ENCODE results near the gene C6orf141. TPM values are rescaled to one million over a fixed set of nuclear protein-coding genes. Genes with fewer than 3 reads are reported as not detected.

Gene C6orf141
- total RNA-seq, 1 donor from 2014 or later = 1.2 TPM

DNA sequence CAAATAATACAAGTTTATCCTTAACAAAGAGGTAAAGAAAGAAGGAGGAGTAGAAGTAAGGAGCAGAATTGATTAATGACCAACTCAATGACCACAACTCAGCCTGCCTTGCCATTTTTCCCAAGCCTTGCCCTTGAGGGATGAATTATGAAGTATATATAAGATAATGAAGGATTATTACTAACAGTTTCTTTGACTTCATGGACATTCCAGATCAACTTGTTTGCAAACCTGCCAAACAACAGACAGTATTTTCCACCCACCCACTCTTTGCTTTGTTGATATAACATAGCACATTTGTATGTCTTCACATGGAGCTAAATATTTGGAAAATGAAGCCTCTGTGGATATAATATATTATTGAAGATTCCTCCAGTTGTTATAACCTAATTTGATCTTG, 9.9 kb upstream of the C6orf141 start:
- DNase-seq = no peak

GRCh38 chr6:49541210-49541724, 9.2 kb upstream of the C6orf141 start:
- DNase-seq = no peak

- DNase-seq = no peak
Measured at GRCh38 chr6:49541936-49542335, 8.5 kb upstream of the C6orf141 start.

DNA sequence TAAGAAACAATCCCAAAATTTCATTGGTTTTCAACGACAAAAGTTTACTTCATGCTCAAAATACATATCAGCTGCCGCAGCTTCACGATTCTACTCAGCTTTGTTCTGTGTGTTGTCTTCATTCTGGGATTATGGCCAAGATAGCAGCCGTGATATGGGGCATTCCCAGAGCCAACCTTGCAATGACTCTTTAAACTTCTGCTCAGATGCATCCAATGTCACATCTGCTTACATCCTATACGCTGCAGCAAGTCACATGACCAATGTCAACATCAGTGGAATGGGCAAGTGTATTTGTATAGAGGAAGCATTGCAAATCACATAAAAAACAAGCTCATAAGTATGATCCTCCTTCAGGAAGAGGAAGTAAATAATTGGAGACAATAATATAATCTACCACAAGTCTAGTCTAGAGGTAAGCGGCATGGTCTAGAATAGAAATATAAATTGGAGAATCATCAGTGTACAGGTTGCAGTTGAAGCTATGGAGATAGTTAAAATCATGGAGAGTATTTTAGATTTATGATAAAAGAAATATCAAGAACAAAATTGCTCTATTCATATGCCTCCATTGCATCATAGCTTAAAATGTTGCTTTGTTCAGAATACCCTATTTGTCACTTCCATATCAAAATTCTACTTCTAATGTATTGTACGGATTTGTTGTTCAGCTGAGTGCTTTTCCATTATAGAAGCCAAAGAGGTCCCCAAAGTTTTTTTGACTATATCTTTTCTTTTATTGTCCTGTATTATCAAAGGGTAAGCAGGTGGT, 7.2 kb upstream of the C6orf141 start:
- DNase-seq = no peak

DNA sequence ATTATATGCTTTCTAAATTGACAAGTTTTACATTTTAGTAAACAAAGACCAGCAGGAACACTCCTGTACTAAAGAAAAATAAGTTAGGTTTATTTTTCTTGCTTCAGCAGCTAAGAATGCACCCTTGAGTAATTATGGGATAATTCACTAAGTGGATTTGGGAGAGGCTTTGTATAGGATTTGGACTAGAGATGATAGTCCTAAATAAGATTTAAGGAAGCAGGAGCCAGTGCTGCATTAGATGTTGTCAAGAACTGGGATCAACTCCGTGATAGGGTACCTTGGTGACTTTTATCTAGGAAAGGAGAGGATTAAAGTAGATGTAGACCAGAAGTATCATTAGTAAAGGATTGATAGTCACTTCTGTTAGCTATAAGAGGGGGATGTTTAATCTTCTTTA, 4.1 kb upstream of the C6orf141 start:
- no peak for DNase-seq

DNA sequence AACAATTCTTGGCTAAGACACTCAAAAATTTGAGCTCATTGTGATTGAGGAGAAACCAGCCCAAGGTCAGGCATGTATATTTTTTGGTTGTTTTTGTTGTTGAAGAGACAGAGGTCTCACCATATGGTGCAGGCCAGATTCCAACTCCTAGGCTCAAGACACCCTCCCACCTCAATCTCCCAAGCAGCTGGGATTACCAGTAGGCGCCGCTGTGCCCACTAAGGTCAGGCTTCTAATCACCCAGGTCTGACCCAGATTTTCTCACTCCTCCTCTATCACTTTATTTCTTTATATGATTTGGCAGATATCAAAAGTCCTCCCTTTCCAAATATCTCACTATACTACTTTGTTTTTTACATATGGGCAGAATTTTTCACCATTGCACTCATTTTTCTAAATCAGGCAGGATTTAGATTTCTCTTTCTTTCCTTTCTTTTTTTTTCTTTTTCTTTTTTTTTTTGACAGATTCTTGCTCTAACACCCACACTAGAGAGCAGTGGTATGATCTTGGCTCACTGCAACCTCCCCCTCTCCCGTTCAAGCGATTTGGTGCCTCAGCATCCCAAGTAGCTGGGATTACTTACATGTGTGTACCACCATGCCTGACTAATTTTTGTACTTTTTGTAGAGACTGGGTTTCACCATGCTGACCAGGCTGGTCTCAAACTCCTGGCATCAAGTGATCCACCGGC, 1.7 kb upstream of the C6orf141 start:
- DNase-seq = no peak

- DNase-seq = no peak
Measured at GRCh38 chr6:49549691-49550491, 577 bp upstream of the C6orf141 start.

- DNase-seq = no peak
Measured at GRCh38 chr6:49551078-49551865, 804 bp downstream of the C6orf141 start.

DNA sequence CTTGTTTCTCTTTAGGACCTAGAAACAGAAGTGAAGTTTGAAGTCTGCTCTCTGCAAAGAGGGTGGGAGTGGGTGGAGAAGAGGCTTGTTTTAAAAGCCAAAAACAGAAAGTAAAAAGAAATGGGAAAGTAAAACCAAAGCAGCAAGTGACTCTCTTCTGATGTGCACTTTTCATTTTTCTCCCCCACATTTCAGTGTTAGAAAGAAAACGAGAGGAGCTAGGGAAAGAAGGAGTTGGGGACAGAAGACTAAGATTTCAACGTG, 1.3 kb downstream of the C6orf141 start:
- DNase-seq = no peak

DNA sequence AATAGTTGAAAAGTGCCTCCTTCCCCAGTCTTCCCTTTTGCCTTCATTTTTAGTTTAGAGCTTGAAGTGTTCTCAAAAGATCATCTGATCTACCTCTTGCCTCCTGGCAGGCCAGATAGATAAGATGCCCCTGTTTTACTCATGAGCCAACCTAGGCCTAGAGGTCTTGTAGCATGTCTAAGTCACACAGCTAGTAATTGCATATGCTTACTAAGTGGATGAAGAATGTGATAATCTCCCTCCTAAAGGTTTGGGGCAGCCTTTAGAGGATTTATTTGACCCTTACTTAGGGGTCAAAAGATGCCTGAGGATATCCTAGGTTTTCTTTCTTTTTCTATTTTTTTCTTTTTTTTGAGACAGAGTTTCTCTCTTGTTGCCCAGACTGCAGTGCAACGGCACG, 2.1 kb downstream of the C6orf141 start:
- no peak for DNase-seq

DNA sequence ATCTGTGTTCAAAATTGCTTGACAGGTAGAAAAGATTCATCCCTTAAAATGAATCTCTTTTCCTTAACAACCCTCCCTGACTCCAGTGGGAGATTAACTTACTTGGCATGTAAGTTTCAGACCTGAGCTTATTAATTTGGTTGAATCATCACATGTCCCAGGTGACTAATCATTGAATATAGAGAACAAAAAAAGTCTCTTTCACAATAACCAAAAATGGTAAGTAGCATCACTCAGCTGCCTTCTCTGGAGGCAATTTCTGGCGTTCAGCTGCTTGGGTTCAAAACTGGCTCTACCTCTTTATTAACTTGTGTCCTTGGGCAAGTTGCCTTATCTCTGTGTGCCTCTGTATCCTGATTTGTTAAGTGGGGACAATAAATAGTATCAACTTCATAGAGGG, 2.9 kb downstream of the C6orf141 start:
- DNase-seq = no peak

DNA sequence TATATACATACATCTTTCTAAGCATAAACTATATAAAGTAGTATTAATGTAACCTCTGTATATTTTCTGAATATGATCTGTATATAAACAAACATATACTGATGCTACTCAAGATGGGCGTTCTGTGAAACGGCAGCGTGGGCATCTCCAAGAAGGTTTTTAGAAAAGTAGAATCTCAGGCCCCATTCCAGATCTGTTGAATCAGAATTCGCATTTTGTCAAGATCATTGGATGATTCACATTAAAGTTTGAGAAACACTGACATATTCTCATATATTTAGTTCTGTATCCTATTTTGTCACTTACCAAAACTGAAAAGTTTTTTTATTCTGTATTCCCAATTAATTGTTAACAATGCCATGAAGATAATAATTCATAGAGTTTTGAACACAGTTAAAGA, 5.5 kb downstream of the C6orf141 start:
- DNase-seq = no peak

- no peak for DNase-seq
Measured at GRCh38 chr6:49556429-49556837, 6.0 kb downstream of the C6orf141 start.

- no peak for DNase-seq
Measured at GRCh38 chr6:49557177-49557576, 6.7 kb downstream of the C6orf141 start.

- no peak for DNase-seq
Measured at GRCh38 chr6:49558238-49558637, 7.8 kb downstream of the C6orf141 start.

- no peak for DNase-seq
Measured at GRCh38 chr6:49563006-49563886, 12.8 kb downstream of the C6orf141 start.

- no peak for DNase-seq
Measured at GRCh38 chr6:49564552-49564951, 14.1 kb downstream of the C6orf141 start.

- no peak for DNase-seq
Measured at GRCh38 chr6:49565261-49565660, 14.8 kb downstream of the C6orf141 start.

GRCh38 chr6:49565855-49566254, 15.4 kb downstream of the C6orf141 start:
- no peak for DNase-seq

DNA sequence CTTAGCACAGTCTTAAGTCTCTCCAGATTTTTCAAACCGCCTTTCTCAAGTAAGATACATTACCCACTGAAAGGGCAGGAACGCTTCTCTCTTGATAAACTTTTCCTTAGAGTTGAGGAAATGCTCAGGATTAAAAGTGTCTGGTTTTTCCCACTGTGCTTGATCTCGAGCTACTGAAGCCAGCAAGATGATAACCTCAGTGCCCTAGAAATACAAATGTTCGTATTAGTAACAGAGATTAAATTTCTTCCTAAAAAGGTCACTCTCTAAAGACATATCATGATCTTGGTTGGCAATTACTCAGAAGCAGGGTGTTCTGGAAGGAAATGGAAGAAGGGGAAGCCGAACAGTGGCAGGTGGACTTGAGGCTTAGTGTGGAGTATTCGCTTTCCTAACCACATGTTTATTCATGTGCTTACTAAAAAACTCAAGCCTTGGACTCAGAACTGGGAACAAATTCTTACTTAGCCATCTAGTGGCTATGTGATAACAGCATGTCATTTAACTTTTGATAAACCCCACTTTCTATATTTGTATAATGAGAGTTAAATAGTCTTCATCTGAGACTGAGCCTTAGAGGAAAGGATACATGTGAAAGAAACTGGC, 20.1 kb downstream of the C6orf141 start:
- DNase-seq = no peak

DNA sequence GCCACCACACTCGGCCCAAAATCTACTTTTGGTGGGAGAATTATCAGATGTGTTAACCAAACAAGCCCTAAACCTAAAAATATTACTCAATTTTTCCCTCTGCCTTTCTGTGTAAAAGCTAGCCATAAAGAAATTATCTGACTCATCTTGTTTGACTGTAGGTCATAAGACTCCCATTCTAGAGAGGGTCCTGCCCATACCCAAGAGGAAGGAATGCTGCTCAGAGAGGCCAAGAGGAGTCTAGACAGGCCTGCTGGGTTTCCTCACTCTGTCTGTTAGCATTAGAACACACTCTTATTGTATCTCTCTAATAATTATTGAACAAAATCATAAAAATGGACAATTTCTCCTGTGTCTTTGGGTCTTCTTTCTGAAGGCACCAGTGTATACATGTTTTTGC, 26.1 kb downstream of the C6orf141 start:
- DNase-seq = no peak
